ENCODE results near the gene EVI5. TPM values are rescaled to one million over a fixed set of nuclear protein-coding genes. Genes with fewer than 3 reads are reported as not detected.

Gene EVI5
- total RNA-seq, 1 donor from 2014 or later, result 80.4 TPM

GRCh38 chr1:92662048-92662447 is 122.9 kb downstream of the EVI5 start:
- peaks cover 17% of the 10 kb centered on the region for H3K36me3 Mint-ChIP-seq (ENCODE audit: low read depth, unreplicated experiment)
- Histone ChIP-seq H4K20me1 (ENCODE audit: insufficient read depth, low read length) (no peaks in the 10 kb centered on the region), H3K9me3 (ENCODE audit: insufficient read depth, low read depth, low read length) (no peaks in the 10 kb centered on the region), H3K27ac (ENCODE audit: low read depth, low read length) (no peak overlapping the region), H3K27me3 (ENCODE audit: insufficient read depth, low read length) (no peaks in the 10 kb centered on the region), H3K4me3 (ENCODE audit: insufficient read depth, low read depth, low read length) (no peak overlapping the region), H3K36me3 (ENCODE audit: insufficient read depth, low read length) (peaks cover 3% of the 10 kb centered on the region), H3K9ac (ENCODE audit: low read length) (no peak overlapping the region), H2AFZ (ENCODE audit: low read depth, low read length) (no peak overlapping the region), H3K4me1 (ENCODE audit: insufficient read depth, low read length) (no peaks in the 10 kb centered on the region), H3K79me2 (ENCODE audit: insufficient read depth, low read length) (no peaks in the 10 kb centered on the region), H3K4me2 (ENCODE audit: low read length) (no peak overlapping the region)
- DNase-seq (ENCODE audit: low read depth) (no peak), FAIRE-seq (no peak)
- no peaks in the 10 kb centered on the region for H3K27me3 Mint-ChIP-seq (ENCODE audit: low read depth, unreplicated experiment)
- no peak overlapping the region for H3K4me3 Mint-ChIP-seq (ENCODE audit: unreplicated experiment)
- peaks cover 6% of the 10 kb centered on the region for H3K9me3 Mint-ChIP-seq (ENCODE audit: unreplicated experiment)
- TF ChIP-seq EZH2 (IDR thresholded peaks at IDR 0.05; ENCODE audit: insufficient read depth, low read length), result no peak
- TF ChIP-seq CTCF (IDR thresholded peaks at IDR 0.05; ENCODE audit: insufficient read depth, low read depth, low read length), result no peak
- no peaks in the 10 kb centered on the region for H3K4me1 Mint-ChIP-seq (ENCODE audit: low read depth, unreplicated experiment)
- no peak overlapping the region for H3K27ac Mint-ChIP-seq (ENCODE audit: unreplicated experiment)

- no peaks in the 10 kb centered on the region for H4K20me1 ChIP-seq (ENCODE audit: insufficient read depth, low read length)
- H3K79me2 ChIP-seq (ENCODE audit: insufficient read depth, low read length), result no peaks in the 10 kb centered on the region
- TF ChIP-seq CTCF (IDR thresholded peaks at IDR 0.05; ENCODE audit: insufficient read depth, low read depth, low read length) (no peak), EZH2 (IDR thresholded peaks at IDR 0.05; ENCODE audit: insufficient read depth, low read length) (no peak)
- no peak overlapping the region for H3K4me3 Mint-ChIP-seq (ENCODE audit: unreplicated experiment)
- peaks cover 4% of the 10 kb centered on the region for H3K4me1 Mint-ChIP-seq (ENCODE audit: low read depth, unreplicated experiment)
- FAIRE-seq (no peak), DNase-seq (ENCODE audit: low read depth) (no peak)
- no peak overlapping the region for H3K27ac Mint-ChIP-seq (ENCODE audit: unreplicated experiment)
- H3K36me3 Mint-ChIP-seq (ENCODE audit: low read depth, unreplicated experiment), result peaks cover 50% of the 10 kb centered on the region
- no peaks in the 10 kb centered on the region for H3K4me1 ChIP-seq (ENCODE audit: insufficient read depth, low read length)
- H3K9me3 ChIP-seq (ENCODE audit: insufficient read depth, low read depth, low read length), result no peaks in the 10 kb centered on the region
- no peak overlapping the region for H3K9ac ChIP-seq (ENCODE audit: low read length)
- H3K9me3 Mint-ChIP-seq (ENCODE audit: unreplicated experiment), result peaks cover 34% of the 10 kb centered on the region
- no peak overlapping the region for H3K4me3 ChIP-seq (ENCODE audit: insufficient read depth, low read depth, low read length)
- no peak overlapping the region for H3K4me2 ChIP-seq (ENCODE audit: low read length)
- no peaks in the 10 kb centered on the region for H3K27me3 ChIP-seq (ENCODE audit: insufficient read depth, low read length)
- no peak overlapping the region for H2AFZ ChIP-seq (ENCODE audit: low read depth, low read length)
- H3K27me3 Mint-ChIP-seq (ENCODE audit: low read depth, unreplicated experiment), result no peaks in the 10 kb centered on the region
- H3K27ac ChIP-seq (ENCODE audit: low read depth, low read length), result no peak overlapping the region
- no peaks in the 10 kb centered on the region for H3K36me3 ChIP-seq (ENCODE audit: insufficient read depth, low read length)
These were observed 127.2 kb downstream of the EVI5 start for GRCh38 chr1:92657701-92658100.

GRCh38 chr1:92655197-92655801 is 129.6 kb downstream of the EVI5 start:
- H3K4me1 Mint-ChIP-seq (ENCODE audit: low read depth, unreplicated experiment), result peaks cover 4% of the 10 kb centered on the region
- no peak overlapping the region for H3K4me3 Mint-ChIP-seq (ENCODE audit: unreplicated experiment)
- Histone ChIP-seq H3K27me3 (ENCODE audit: insufficient read depth, low read length) (no peaks in the 10 kb centered on the region), H3K79me2 (ENCODE audit: insufficient read depth, low read length) (no peaks in the 10 kb centered on the region), H4K20me1 (ENCODE audit: insufficient read depth, low read length) (no peaks in the 10 kb centered on the region), H3K4me2 (ENCODE audit: low read length) (no peak overlapping the region), H3K4me3 (ENCODE audit: insufficient read depth, low read depth, low read length) (no peak overlapping the region), H2AFZ (ENCODE audit: low read depth, low read length) (no peak overlapping the region), H3K9ac (ENCODE audit: low read length) (no peak overlapping the region), H3K4me1 (ENCODE audit: insufficient read depth, low read length) (no peaks in the 10 kb centered on the region), H3K9me3 (ENCODE audit: insufficient read depth, low read depth, low read length) (no peaks in the 10 kb centered on the region), H3K36me3 (ENCODE audit: insufficient read depth, low read length) (no peaks in the 10 kb centered on the region), H3K27ac (ENCODE audit: low read depth, low read length) (no peak overlapping the region)
- no peak for DNase-seq (ENCODE audit: low read depth)
- peaks cover 37% of the 10 kb centered on the region for H3K9me3 Mint-ChIP-seq (ENCODE audit: unreplicated experiment)
- FAIRE-seq, result no peak
- TF ChIP-seq EZH2 (IDR thresholded peaks at IDR 0.05; ENCODE audit: insufficient read depth, low read length) (no peak), CTCF (IDR thresholded peaks at IDR 0.05; ENCODE audit: insufficient read depth, low read depth, low read length) (no peak)
- no peaks in the 10 kb centered on the region for H3K27me3 Mint-ChIP-seq (ENCODE audit: low read depth, unreplicated experiment)
- H3K27ac Mint-ChIP-seq (ENCODE audit: unreplicated experiment), result no peak overlapping the region
- H3K36me3 Mint-ChIP-seq (ENCODE audit: low read depth, unreplicated experiment), result peaks cover 56% of the 10 kb centered on the region
